Neuronal stem cell (in vitro differentiated cells): ENCODE results near the gene PLOD3.

Source experiments
- DNase-seq: peaks from one replicate; pipeline ENCODE4 v3.0.0-alpha.2; 2013; ENCODE audit warnings: low spot score
- H2AFZ ChIP-seq: one replicate; pipeline ENCODE4 v1.6.1; 2013; ENCODE audit warnings: mild to moderate bottlenecking, low read length, inconsistent platforms
- H2AK5ac ChIP-seq: 2 replicates; pipeline ENCODE4 v1.6.1; 2013; ENCODE audit warnings: low read depth, mild to moderate bottlenecking, inconsistent platforms, low read length, moderate library complexity, mixed read lengths
- H2BK120ac ChIP-seq: 2 replicates; pipeline ENCODE4 v1.6.1; 2013; ENCODE audit warnings: low read depth, mild to moderate bottlenecking, inconsistent platforms, low read length, moderate library complexity, mixed read lengths
- H2BK12ac ChIP-seq: one replicate; pipeline ENCODE4 v1.6.1; 2013; ENCODE audit warnings: low read length, inconsistent platforms
- H2BK15ac ChIP-seq: 2 replicates; pipeline ENCODE4 v1.6.1; 2013; ENCODE audit warnings: mild to moderate bottlenecking, low read length, inconsistent platforms, mixed read lengths
- H2BK5ac ChIP-seq: one replicate; pipeline ENCODE4 v1.6.1; 2013; ENCODE audit warnings: inconsistent platforms, mild to moderate bottlenecking, low read length, moderate library complexity
- H3K14ac ChIP-seq: one replicate; pipeline ENCODE4 v1.6.1; 2013; ENCODE audit warnings: low read length, inconsistent platforms
- H3K18ac ChIP-seq: 2 replicates; pipeline ENCODE4 v1.6.1; 2013; ENCODE audit warnings: low read length, inconsistent platforms
- H3K23ac ChIP-seq: 2 replicates; pipeline ENCODE4 v1.6.1; 2013; ENCODE audit warnings: low read depth, mild to moderate bottlenecking, mixed read lengths, low read length, inconsistent platforms; ENCODE audit not compliant: poor library complexity
- H3K27ac ChIP-seq: replicated peaks from 3 replicates; pipeline ENCODE4 v1.5.1; 2013; ENCODE audit warnings: low read length, inconsistent platforms
- H3K27me3 ChIP-seq, 3 experiments: 2 replicates each; pipeline ENCODE4 v1.6.1; 2013; ENCODE audit warnings: low read length in 3 of 3, mild to moderate bottlenecking in 2 of 3, inconsistent platforms in 1 of 3, low read depth in 1 of 3, mixed read lengths in 1 of 3, moderate library complexity in 1 of 3; ENCODE audit not compliant: control insufficient read depth in 3 of 3, insufficient read depth in 3 of 3
- H3K36me3 ChIP-seq, 2 donors: replicated peaks in 1 of 2; 2 replicates each; pipeline ENCODE4 v1.6.1; 2013; ENCODE audit warnings: low read length in 2 of 2; ENCODE audit not compliant: control insufficient read depth in 2 of 2, insufficient read depth in 2 of 2
- H3K4ac ChIP-seq: 2 replicates; pipeline ENCODE4 v1.6.1; 2013; ENCODE audit warnings: inconsistent platforms, mild to moderate bottlenecking, low read length, moderate library complexity
- H3K4me1 ChIP-seq, 2 donors: 1 replicate in 1 of 2; 2 replicates in 1 of 2; pipeline ENCODE4 v1.6.1; 2013; ENCODE audit warnings: low read length in 2 of 2, low read depth in 1 of 2; ENCODE audit not compliant: control insufficient read depth in 2 of 2, insufficient read depth in 1 of 2
- H3K4me2 ChIP-seq: one replicate; pipeline ENCODE4 v1.6.1; 2013; ENCODE audit warnings: mild to moderate bottlenecking, low read length, inconsistent platforms; ENCODE audit not compliant: insufficient read depth, poor library complexity, severe bottlenecking
- H3K4me3 ChIP-seq, 2 donors: 2 replicates each; pipeline ENCODE4 v1.5.1; 2013; ENCODE audit warnings: low read length in 2 of 2, mild to moderate bottlenecking in 2 of 2, inconsistent platforms in 1 of 2, moderate library complexity in 1 of 2
- H3K79me1 ChIP-seq: one replicate; pipeline ENCODE4 v1.6.1; 2013; ENCODE audit warnings: low read depth, mild to moderate bottlenecking, inconsistent platforms, low read length, moderate library complexity
- H3K9ac ChIP-seq: one replicate; pipeline ENCODE4 v1.6.1; 2013; ENCODE audit warnings: mild to moderate bottlenecking, low read depth, low read length, inconsistent platforms; ENCODE audit not compliant: poor library complexity
- H3K9me3 ChIP-seq, 2 donors: replicated peaks in 1 of 2; 2 replicates each; pipeline versions ENCODE3 to v1.6.1; 2013; ENCODE audit warnings: low read length in 2 of 2, mild to moderate bottlenecking in 2 of 2, inconsistent platforms in 1 of 2, low read depth in 1 of 2, mixed read lengths in 1 of 2, moderate library complexity in 1 of 2; ENCODE audit not compliant: control insufficient read depth in 2 of 2, insufficient read depth in 1 of 2
- H4K8ac ChIP-seq: one replicate; pipeline ENCODE4 v1.6.1; 2013; ENCODE audit warnings: low read depth, mild to moderate bottlenecking, inconsistent platforms, low read length, moderate library complexity
- H4K91ac ChIP-seq: one replicate; pipeline ENCODE4 v1.6.1; 2013; ENCODE audit warnings: low read length, low read depth, mild to moderate bottlenecking, inconsistent platforms; ENCODE audit not compliant: poor library complexity
- WGBS, 2 donors: extraction: QIAGEN DNeasy Blood & Tissue Kit; methylation state at CpG; one replicate each; pipeline ENCODE4 v1.1.7; 2013; ENCODE audit warnings: missing lambda C conversion rate in 2 of 2, mixed read lengths in 1 of 2; ENCODE audit not compliant: insufficient read length in 2 of 2, insufficient replicate concordance in 1 of 2; ENCODE audit errors: extremely low coverage in 2 of 2; 5-methylcytosine and 5-hydroxymethylcytosine counted together

PLOD3 gene

GRCh38 chr7:101240226-101241014, 23.0 kb upstream of the PLOD3 start:
- Histone ChIP-seq H3K27me3 (no peaks in the 10 kb centered on the region), H2BK5ac (no peak overlapping the region), H3K4me3 (no peak overlapping the region), H3K4me1 (peaks cover 7 to 9% of the 10 kb centered on the region in 2 donors), H2BK15ac (no peak overlapping the region), H3K23ac (no peak overlapping the region), H3K9me3 (no peaks in the 10 kb centered on the region), H3K4me2 (no peak overlapping the region), H2BK120ac (no peak overlapping the region), H3K18ac (no peak overlapping the region), H3K79me1 (peaks cover 14% of the 10 kb centered on the region), H4K8ac (no peak overlapping the region), H2BK12ac (no peak overlapping the region), H2AK5ac (no peak overlapping the region), H3K27ac (no peak overlapping the region), H3K36me3 (peaks cover 17 to 51% of the 10 kb centered on the region in 2 donors), H3K14ac (no peak overlapping the region), H2AFZ (no peak overlapping the region), H4K91ac (no peak overlapping the region), H3K4ac (no peak overlapping the region), H3K9ac (no peak overlapping the region)
- DNase-seq, result no peak
- no CpG with 5 or more reads among the region's 32 CpGs for WGBS, 2 donors

GRCh38 chr7:101239951-101240220, 22.5 kb upstream of the PLOD3 start:
- Histone ChIP-seq H2BK120ac (no peak overlapping the region), H3K9me3 (no peaks in the 10 kb centered on the region), H3K4ac (no peak overlapping the region), H2AFZ (no peak overlapping the region), H3K14ac (no peak overlapping the region), H2BK5ac (no peak overlapping the region), H3K18ac (no peak overlapping the region), H3K23ac (no peak overlapping the region), H2AK5ac (no peak overlapping the region), H3K4me3 (no peak overlapping the region), H4K91ac (no peak overlapping the region), H3K36me3 (peaks cover 17 to 51% of the 10 kb centered on the region in 2 donors), H4K8ac (no peak overlapping the region), H2BK12ac (no peak overlapping the region), H3K27me3 (no peaks in the 10 kb centered on the region), H3K27ac (no peak overlapping the region), H3K4me1 (peaks cover 4 to 9% of the 10 kb centered on the region in 2 donors), H3K4me2 (no peak overlapping the region), H3K79me1 (peaks cover 14% of the 10 kb centered on the region), H3K9ac (no peak overlapping the region), H2BK15ac (no peak overlapping the region)
- no peak for DNase-seq
- no CpG with 5 or more reads among the region's 9 CpGs for WGBS, 2 donors

- H2BK120ac ChIP-seq, result no peak overlapping the region
- no peak overlapping the region for H3K9ac ChIP-seq
- H2AK5ac ChIP-seq, result no peak overlapping the region
- peaks cover 17 to 51% of the 10 kb centered on the region in 2 donors for H3K36me3 ChIP-seq
- peaks cover 4 to 9% of the 10 kb centered on the region in 2 donors for H3K4me1 ChIP-seq
- no peak overlapping the region for H3K4me2 ChIP-seq
- no peak overlapping the region for H3K4ac ChIP-seq
- WGBS, 2 donors, result no CpG with 5 or more reads among the region's 27 CpGs
- no peak overlapping the region for H2AFZ ChIP-seq
- H3K79me1 ChIP-seq, result peaks cover 12% of the 10 kb centered on the region
- H3K23ac ChIP-seq, result no peak overlapping the region
- no peak overlapping the region for H4K91ac ChIP-seq
- DNase-seq, result no peak
- no peak overlapping the region for H3K14ac ChIP-seq
- H4K8ac ChIP-seq, result no peak overlapping the region
- no peak overlapping the region for H2BK12ac ChIP-seq
- no peaks in the 10 kb centered on the region for H3K27me3 ChIP-seq
- H3K9me3 ChIP-seq, result no peaks in the 10 kb centered on the region
- H3K18ac ChIP-seq, result no peak overlapping the region
- no peak overlapping the region for H3K4me3 ChIP-seq
- H3K27ac ChIP-seq, result no peak overlapping the region
- H2BK5ac ChIP-seq, result no peak overlapping the region
- H2BK15ac ChIP-seq, result no peak overlapping the region
Measured at GRCh38 chr7:101239191-101239950, 22.0 kb upstream of the PLOD3 start.
